NT2/D1 (cell line): ENCODE data around the gene TSR1.

Experiments
- SUZ12 ChIP-seq: IDR thresholded peaks from 2 replicates; pipeline ENCODE4 v1.6.1; 2011; ENCODE audit not compliant: insufficient read length, insufficient read depth; ENCODE audit errors: extremely low read depth
- YY1 ChIP-seq: IDR thresholded peaks from 2 replicates; pipeline ENCODE4 v1.6.1; 2011; ENCODE audit not compliant: insufficient read length, insufficient read depth
- ZNF274 ChIP-seq: IDR thresholded peaks from 2 replicates; pipeline ENCODE4 v1.6.1; 2011; ENCODE audit warnings: mild to moderate bottlenecking, low read depth, low read length

GRCh38 chr17:2338315-2338657, 2.0 kb upstream of the TSR1 start:
- TF ChIP-seq ZNF274 (no peak), YY1 (no peak), SUZ12 (no peak)
